Measurements from ENCODE around the gene CC2D2A.
"Not testable (repeated sequence)": the region's sequence is repeated elsewhere in the genome, so short reads cannot be mapped to it uniquely, and the experiment has no call there.

Gene CC2D2A

DNA sequence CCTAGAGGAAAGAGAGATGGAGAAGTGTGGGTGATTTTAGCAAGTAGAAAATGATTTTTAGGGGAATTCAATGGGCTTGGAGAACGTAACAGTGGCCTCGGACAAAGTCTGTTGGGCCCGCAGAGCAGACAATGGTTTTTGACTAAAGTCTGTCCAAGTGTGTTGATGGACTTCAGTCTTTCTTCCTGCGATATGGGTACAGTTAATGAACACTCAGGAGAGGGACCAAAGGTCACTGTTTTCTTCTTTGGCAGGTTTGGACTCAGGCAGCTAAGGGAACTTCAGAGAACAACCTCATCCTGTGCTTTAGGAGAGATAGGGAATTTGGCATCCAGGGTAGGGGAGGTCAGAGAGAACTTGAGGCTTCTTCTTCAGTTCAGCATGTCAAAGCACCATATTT, 38.0 kb downstream of the CC2D2A start:
- TF ChIP-seq, protein P1, sequence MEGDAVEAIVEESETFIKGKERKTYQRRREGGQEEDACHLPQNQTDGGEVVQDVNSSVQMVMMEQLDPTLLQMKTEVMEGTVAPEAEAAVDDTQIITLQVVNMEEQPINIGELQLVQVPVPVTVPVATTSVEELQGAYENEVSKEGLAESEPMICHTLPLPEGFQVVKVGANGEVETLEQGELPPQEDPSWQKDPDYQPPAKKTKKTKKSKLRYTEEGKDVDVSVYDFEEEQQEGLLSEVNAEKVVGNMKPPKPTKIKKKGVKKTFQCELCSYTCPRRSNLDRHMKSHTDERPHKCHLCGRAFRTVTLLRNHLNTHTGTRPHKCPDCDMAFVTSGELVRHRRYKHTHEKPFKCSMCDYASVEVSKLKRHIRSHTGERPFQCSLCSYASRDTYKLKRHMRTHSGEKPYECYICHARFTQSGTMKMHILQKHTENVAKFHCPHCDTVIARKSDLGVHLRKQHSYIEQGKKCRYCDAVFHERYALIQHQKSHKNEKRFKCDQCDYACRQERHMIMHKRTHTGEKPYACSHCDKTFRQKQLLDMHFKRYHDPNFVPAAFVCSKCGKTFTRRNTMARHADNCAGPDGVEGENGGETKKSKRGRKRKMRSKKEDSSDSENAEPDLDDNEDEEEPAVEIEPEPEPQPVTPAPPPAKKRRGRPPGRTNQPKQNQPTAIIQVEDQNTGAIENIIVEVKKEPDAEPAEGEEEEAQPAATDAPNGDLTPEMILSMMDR (conservative IDR thresholded peaks at IDR 0.05; ENCODE audit: low read depth, low read length) = no peak
- no peak for DNase-seq (ENCODE audit: low read depth)
- no peak overlapping the region for H3K4me3 ChIP-seq (ENCODE audit: low read length)

DNA sequence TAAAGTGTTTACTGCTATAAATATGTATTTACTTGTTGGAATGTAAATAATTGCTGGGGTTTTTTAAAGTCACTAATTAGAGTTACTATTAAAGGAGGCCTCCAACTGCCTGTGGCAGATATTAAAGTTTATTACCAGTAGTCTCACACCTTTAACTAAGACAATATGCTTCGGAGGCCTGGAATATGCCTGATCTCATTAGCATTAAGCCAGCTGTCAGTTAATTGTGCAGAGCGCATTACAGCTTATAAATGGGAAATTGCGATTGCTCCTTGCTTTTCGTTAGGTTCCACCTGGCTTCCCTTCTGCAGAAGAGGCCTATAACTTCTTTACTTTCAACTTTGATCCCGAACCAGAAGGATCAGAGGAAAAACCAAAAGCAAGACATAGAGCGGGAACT, 41.3 kb downstream of the CC2D2A start:
- TF ChIP-seq, protein P1 (conservative IDR thresholded peaks at IDR 0.05; ENCODE audit: low read depth, low read length) = no peak
- no peak for DNase-seq (ENCODE audit: low read depth)
- H3K4me3 ChIP-seq (ENCODE audit: low read length) = no peak overlapping the region

DNA sequence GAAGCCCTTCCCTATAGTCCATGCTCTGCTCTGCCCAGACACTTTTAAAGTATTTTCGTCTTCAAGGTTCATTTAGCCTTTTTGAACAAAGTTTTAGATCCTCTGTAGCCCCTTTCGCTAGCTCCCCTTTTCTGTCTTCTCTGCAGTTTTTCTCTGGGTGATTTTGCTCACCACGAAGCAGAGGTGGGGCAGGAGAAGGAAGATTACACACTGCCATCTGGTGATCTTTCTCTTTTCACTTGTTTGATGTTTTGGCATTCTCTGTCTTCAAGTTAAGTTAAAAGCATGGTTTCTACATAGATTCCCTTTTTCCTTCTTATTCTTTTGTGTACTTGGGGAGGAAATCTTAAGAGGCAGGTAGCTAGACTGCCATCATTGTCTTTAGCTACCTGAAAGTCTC, 43.9 kb downstream of the CC2D2A start:
- DNase-seq (ENCODE audit: low read depth) = no peak
- no peak overlapping the region for H3K4me3 ChIP-seq (ENCODE audit: low read length)
- TF ChIP-seq, protein P1 (conservative IDR thresholded peaks at IDR 0.05; ENCODE audit: low read depth, low read length) = no peak

DNA sequence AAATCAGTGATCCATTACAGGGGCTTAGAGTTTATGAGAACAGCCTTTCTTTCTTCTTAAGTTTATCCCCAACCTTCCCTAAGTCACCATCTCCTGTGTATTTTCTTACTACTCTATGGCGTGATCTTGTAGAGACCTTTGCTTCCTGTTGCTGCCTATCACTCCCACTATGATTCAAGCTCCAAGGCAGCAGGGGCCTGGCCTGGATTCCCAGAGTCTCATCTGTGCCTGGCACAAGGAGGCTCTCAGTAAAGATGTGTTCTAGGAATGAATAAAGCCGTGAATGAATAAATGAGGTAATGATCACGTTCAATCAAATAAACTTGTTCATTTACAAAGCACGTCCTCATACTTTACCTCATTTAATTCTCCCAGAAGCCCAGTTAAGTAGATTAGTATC, 45.4 kb downstream of the CC2D2A start:
- TF ChIP-seq, protein P1 (conservative IDR thresholded peaks at IDR 0.05; ENCODE audit: low read depth, low read length) = no peak
- peak; percentile 82 for DNase-seq (ENCODE audit: low read depth)
- H3K4me3 ChIP-seq (ENCODE audit: low read length) = no peak overlapping the region

DNA sequence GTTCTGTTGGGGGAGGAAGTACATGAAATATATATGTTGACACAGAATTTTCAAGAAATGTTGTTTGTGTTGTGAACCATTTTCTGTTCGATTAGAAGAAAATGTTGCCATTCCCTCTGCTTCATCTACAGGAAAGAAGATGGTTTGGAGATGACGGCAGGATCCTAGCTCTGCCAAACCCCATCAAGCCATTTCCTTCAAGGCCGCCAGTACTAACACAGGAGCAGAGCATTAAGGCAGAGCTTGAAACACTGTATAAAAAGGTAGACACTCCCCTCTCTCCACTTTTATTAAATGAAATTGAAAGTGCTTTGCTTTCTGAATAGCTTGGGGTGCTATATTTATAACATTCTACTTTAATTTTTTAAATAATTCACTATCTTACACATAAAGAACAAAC, 46.8 kb downstream of the CC2D2A start:
- H3K4me3 ChIP-seq (ENCODE audit: low read length) = no peak overlapping the region
- TF ChIP-seq, protein P1 (conservative IDR thresholded peaks at IDR 0.05; ENCODE audit: low read depth, low read length) = no peak
- no peak for DNase-seq (ENCODE audit: low read depth)

DNA sequence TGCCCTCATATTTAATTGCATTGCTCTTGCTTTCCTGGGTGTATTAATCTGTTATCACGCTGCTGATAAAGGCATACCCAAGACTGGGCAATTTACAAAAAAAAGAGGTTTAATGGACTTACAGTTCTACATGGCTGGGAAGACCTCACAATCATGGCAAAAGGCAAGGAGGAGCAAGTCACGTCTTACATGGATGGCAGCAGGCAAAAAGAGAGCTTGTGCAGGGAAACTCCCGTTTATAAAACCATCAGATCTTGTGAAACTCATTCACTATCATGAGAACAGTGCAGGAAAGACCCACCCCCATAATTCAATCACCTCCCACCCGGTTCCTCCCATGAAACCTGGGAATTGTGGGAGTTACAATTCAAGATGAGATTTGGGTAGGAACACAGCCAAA, 48.0 kb downstream of the CC2D2A start:
- not testable (repeated sequence) for H3K4me3 ChIP-seq (ENCODE audit: low read length); DNase-seq (ENCODE audit: low read depth)

DNA sequence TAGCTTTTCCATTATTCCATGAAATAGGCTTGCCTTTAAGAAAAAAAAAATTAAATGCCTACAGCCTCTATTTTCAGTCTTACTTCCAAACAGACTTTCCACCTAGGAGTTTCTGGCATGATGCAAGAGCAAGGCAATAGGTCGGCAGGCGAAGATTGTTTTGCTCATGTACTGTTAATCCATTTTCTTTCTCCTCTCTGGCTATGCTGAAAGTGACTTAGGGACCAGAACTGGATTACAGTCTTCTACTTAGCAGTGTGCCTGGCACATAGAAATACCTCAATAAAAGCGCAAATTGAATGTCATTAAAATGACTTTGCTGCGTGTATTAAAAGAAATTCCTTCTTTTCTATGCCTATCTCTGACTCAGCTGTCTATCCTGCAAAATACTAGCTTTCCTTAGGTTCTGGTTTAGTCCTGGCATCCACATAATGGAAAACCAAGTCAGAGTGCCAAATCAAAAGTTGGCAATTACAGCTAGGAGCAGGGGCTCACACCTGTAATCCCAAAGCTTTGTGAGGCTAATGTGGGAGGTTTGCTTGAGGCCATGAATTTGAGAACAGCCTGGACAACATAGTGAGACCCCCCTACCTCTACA, 51.9 kb downstream of the CC2D2A start:
- no peak for DNase-seq (ENCODE audit: low read depth)
- no peak overlapping the region for H3K4me3 ChIP-seq (ENCODE audit: low read length)
- TF ChIP-seq, protein P1 (conservative IDR thresholded peaks at IDR 0.05; ENCODE audit: low read depth, low read length) = no peak

DNA sequence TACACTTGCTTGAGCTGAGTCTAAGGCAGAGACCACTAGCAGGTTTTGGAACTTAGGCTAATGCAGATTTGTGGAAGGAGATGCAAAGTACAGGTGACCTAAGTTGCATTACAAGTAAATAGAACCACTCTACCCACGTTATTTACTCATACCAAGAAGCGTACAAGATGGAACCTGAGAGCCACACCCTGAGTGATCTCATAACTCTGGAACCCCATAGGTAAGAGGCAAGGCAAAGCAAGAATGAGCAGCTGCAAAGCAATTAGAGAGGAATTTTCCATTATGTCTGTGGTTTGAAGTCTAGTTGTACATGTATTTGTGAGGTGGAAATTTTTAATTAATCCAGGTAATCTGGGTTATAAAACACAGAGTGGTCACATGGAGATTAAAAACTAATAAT, 55.4 kb downstream of the CC2D2A start:
- TF ChIP-seq, protein P1 (conservative IDR thresholded peaks at IDR 0.05; ENCODE audit: low read depth, low read length) = no peak
- no peak for DNase-seq (ENCODE audit: low read depth)
- no peak overlapping the region for H3K4me3 ChIP-seq (ENCODE audit: low read length)

All from retinal pigment epithelial cell (primary cell).